GM13976 (cell line): ENCODE data around the gene KIRREL3.

Experiments
- DNase-seq: peaks from one replicate; pipeline ENCODE4 v3.0.0; 2012; ENCODE audit warnings: low spot score
- in situ Hi-C: fragments of 300-500 bp; cut with MboI; formaldehyde crosslinking; loops from one replicate; pipeline ENCODE4 v1.12.0; 2022; ENCODE audit warnings: low sequenced_read_pairs, mixed read lengths, inconsistent platforms; ENCODE audit not compliant: unreplicated experiment
- TF ChIP-seq, protein P1 (sequence below): IDR thresholded peaks from 2 replicates; pipeline ENCODE4 v1.5.1; 2012; ENCODE audit warnings: borderline replicate concordance, mild to moderate bottlenecking; ENCODE audit not compliant: insufficient read depth; ENCODE audit errors: extremely low read depth, missing control alignments, control extremely low read depth

Gene KIRREL3

GRCh38 chr11:126394036-126394435 is 606.5 kb downstream of the KIRREL3 start:
- in situ Hi-C loops = no loop called here
- TF ChIP-seq, protein P1, sequence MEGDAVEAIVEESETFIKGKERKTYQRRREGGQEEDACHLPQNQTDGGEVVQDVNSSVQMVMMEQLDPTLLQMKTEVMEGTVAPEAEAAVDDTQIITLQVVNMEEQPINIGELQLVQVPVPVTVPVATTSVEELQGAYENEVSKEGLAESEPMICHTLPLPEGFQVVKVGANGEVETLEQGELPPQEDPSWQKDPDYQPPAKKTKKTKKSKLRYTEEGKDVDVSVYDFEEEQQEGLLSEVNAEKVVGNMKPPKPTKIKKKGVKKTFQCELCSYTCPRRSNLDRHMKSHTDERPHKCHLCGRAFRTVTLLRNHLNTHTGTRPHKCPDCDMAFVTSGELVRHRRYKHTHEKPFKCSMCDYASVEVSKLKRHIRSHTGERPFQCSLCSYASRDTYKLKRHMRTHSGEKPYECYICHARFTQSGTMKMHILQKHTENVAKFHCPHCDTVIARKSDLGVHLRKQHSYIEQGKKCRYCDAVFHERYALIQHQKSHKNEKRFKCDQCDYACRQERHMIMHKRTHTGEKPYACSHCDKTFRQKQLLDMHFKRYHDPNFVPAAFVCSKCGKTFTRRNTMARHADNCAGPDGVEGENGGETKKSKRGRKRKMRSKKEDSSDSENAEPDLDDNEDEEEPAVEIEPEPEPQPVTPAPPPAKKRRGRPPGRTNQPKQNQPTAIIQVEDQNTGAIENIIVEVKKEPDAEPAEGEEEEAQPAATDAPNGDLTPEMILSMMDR = no peak
- DNase-seq = no peak

DNA sequence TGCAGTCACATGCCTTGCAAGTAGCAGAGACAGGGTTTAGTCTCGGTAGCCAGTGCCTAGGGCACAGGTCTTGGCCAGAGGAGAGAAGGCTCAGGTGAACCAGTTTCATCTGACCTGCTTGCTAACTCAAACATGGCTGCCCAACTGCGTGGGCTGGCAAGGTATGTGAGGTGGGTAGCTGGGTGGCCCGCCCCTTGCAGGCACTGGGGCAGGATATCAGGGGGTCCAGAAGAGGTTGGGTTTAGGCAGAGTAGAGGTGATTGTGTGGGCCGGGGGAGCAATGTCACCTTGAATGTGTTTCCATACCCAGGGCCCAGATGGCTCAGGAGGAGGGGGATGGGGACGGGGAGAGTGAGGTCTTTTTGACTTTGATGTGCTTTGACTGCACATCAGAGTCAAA is 607.4 kb downstream of the KIRREL3 start:
- DNase-seq = no peak
- in situ Hi-C loops = no loop called here
- TF ChIP-seq, protein P1 = no peak

GRCh38 chr11:126392633-126393013 is 607.9 kb downstream of the KIRREL3 start:
- in situ Hi-C loops = no loop called here
- no peak for DNase-seq
- TF ChIP-seq, protein P1 = no peak

- in situ Hi-C loops = no loop called here
- TF ChIP-seq, protein P1 = no peak
- DNase-seq = no peak
Observed at GRCh38 chr11:126391970-126392632, 608.5 kb downstream of the KIRREL3 start.

DNA sequence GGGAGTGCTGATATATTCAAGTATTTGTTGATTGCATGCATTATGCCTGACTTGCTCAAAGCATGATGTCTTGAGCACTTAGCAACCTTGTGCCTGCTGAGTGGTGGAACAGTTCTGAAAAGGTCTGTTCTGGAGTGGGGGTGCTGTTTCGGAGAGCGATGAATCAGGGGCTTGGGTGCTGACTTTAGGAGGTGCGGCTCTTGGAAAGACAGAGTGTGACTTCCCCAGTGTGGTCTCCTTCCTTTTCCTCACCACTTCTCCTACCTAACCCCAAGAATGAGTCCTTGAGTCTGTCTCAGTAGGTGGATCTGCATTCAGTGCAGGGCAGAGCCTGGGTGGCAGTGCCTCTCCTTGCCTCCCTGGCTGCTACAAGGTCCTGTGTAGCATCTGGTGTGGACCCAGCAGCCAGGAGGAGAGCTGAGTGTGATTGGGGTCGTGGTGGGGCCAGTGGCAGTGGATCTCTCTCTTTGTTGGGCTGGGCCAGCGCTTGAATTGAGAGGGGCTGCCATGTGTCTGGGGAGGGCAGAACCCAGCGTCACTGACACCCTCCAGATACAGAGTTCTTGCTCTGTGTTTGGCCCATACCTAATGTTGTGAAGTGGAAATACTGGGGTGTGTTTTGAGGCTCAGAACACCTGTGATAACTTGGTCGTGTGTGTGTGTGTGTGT is 609.1 kb downstream of the KIRREL3 start:
- in situ Hi-C loops = no loop called here
- no peak for DNase-seq
- TF ChIP-seq, protein P1 = no peak

- no peak for DNase-seq
- TF ChIP-seq, protein P1 = no peak
- in situ Hi-C loops = no loop called here
Observed at GRCh38 chr11:126390272-126390867, 610.2 kb downstream of the KIRREL3 start.
